GM21619 (cell line): ENCODE measurements around the gene COPS8.

Experiments
- ATAC-seq: cut with Tn5 transposase; IDR thresholded peaks from one replicate; pipeline ENCODE4 v1.9.1; 2021; ENCODE audit not compliant: unreplicated experiment

COPS8 gene

GRCh38 chr2:237085248-237086221, at the start of gene COPS8:
TSS of gene COPS8 (plus strand) at chr2:237085889. CDS start at chr2:237085965, 76 bp downstream.
- ATAC-seq = peak; percentile 99

DNA sequence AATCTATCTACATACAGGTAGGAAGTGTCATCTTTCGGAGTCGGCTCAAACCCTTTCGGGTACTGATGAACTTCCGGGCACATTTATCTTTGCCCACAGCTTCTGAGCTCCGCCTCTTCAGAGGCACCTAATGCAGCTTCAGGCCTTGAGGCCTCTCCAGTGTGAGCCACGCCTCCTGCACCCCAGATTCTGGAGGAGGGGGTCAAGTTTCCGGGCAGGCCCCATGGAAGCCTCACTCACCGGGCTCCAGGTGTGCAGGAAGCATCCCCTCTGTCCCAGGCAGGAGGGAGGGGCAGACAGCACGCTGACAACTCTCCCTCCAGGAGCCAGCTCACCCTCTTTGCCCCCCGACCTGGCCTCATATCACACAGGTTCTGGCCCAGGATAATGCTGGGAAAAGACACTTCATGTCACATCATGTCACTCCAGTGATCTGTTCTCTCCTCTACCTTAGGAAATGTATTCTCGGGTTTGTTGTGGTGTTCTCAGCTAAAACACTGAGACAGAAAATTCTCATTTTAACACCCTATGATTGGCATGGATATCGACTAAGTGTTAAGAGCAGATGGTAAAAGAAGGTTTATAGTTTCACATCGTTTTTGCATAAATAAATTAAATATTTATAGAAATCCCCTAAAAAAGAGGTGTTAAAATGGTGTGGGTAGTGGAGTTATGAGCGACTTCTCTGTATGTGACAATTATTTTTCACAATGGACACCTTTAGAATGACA, 46.2 kb upstream of the COPS8 start:
- ATAC-seq = no peak

- ATAC-seq = no peak
Measured at GRCh38 chr2:237041231-237041630, 44.5 kb upstream of the COPS8 start.

DNA sequence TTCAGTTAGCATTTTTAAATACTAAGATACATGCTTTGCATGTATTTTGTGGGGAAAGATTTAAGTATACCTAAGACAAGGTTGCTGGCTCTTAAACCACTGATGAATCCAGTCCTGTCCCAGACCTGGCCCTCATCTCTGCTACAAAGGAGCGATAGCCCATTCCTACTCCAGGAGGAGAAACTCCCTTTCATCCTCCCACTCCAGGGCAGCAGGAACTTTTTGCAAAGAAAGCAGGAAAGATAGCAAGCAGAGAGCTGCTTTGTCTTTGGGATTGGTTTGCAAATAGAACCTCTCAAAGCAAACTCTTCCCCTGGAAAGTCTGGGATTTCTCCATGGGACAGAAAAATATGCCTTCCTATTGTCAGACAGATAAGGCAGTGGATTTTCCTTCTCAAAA, 43.6 kb upstream of the COPS8 start:
- ATAC-seq = no peak

- ATAC-seq = no peak
Measured at GRCh38 chr2:237043866-237044265, 41.8 kb upstream of the COPS8 start.

DNA sequence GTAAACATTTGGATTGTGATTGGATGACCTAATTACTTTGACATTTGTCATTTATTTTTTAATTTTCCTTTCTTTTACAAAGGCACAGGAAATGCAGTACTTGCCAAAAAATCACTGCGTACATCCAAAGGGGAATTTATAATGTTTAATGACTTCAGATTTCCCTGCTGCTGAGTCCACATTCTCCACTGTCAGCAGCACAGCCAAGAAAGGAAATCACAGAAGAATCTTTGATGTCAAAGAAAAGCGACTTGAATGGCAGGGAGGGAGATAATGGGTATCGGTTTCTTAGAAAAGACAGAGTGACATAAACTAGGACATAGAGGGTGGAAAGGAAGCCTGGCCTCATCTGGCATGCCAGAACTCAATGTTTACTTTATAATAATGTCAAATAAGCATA, 41.4 kb upstream of the COPS8 start:
- ATAC-seq = no peak

GRCh38 chr2:237045449-237045848, 40.2 kb upstream of the COPS8 start:
- ATAC-seq = no peak

DNA sequence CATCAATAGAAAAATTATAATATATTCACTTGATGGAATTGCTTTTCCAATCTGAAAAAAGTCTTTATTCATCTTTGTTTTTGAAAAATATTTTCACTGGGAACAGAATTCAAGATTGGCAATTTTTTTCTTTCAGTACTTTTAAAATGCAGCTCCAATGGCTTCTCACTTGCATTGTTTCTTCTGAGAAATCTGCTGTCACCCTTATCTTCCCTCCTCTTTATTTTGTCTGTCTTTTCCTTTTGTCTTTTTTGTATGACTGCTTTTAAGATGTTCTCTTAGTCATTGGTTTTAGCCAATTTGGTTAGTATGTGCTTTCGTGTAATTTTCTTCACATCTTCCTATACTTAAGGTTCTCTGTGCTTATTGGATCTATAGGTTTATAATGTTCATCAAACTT, 37.1 kb upstream of the COPS8 start:
- ATAC-seq = no peak

DNA sequence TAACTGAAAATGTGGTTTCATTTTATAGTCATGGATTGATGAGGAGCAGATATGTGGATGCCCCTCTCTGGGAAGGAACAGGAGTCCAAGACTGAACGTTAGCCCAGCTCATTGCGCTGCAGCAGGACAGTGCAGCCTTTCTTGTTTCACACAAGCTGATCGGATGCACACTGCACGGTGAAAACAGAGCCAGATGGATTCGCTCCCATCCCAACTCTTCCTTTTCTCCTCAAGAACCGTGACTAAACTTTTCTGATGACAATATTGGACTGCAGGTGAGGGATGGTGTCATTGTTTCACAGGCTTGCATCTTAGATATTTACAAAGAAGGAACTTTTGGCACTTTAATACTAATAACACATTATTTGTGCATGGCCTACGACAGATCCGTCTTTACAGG, 33.8 kb upstream of the COPS8 start:
- ATAC-seq = no peak

- no peak for ATAC-seq
Measured at GRCh38 chr2:237053066-237053465, 32.6 kb upstream of the COPS8 start.

- no peak for ATAC-seq
Measured at GRCh38 chr2:237055386-237056100, 30.1 kb upstream of the COPS8 start.

DNA sequence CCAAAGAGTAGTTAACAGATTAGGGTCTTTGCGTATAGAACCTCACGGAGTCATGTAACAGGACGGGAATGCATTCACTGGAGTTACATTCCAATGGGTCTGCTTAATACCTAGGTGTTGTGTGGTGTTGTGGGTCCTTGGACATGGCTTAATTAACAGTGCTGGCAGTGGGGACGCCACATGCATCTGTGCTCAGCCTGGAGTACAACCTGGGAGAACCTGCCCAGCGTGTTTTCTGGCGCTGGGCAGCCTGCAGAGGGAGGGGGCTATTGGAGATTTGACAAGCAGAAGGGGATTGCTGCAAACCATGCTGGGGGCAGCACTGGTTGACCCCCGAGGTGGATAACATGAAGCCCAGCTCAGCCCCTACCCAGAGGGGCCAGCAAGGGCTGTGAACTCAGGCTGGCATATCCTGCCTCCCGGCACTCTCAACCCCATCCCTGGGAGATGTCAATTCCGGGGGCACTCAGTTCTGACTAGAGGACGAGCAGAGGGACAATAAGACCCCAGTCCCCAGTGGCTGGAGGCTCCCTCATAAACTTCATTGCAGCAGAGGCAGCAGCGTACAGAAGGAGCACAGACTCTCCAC, 29.3 kb upstream of the COPS8 start:
- no peak for ATAC-seq

DNA sequence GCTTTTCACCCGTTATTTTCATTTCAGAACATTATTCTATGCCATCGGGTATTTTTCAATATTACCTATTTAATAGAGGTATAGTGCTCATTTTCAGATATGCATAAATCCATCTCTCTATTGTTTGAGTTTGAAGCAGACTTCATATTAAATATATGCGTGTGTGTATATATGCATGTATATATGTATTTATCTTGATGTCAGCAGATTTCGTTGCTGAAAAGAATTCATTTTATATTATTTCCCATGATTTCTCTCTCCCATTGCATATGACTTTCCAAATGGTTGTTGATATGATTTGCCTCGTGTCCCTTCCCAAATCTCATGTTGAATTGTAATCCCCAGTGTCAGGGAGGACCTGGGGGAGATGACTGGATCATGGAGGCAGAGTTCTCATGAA, 28.6 kb upstream of the COPS8 start:
- no peak for ATAC-seq

DNA sequence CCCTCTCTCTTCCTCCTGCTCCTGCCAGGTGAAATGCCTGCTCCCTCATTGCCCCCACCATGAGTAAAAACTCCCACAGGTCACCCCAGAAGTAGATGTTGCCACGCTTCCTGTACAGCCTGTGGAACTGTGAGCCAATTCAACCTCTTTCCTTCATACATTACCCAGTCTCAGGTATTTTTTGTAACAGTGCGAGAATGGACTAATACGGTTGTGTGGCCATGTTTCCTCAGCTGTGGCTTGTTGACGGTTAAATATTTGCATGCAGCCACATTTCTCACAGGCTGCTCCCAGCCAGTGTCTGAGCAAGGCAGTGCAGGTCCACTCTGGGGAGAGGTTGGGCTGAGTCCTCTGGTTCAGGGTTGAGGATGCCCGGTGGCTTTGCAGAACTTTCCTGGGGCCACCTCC, 27.8 kb upstream of the COPS8 start:
- ATAC-seq = peak; percentile 84

DNA sequence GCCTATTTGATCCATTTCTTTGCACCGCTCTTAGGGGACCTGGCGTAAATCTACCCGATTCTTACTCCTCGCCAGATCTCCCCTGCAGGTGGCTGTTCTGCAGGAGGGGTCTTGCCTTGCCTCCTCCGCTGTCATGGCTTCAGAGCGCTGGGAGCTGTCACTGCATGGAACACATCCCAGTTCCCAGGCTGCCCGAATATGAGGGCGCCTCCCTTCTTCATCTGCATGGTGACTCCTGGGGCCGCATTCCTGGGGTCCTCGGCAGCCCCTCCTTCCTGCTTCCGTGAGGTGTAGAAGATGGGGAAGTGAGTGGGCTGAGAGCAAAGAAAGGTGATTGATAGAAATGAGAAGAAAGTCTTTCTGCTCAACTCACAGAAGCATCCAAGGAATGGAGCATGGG, 27.3 kb upstream of the COPS8 start:
- no peak for ATAC-seq

- ATAC-seq = peak; percentile 78
Measured at GRCh38 chr2:237059155-237059875, 26.4 kb upstream of the COPS8 start.

DNA sequence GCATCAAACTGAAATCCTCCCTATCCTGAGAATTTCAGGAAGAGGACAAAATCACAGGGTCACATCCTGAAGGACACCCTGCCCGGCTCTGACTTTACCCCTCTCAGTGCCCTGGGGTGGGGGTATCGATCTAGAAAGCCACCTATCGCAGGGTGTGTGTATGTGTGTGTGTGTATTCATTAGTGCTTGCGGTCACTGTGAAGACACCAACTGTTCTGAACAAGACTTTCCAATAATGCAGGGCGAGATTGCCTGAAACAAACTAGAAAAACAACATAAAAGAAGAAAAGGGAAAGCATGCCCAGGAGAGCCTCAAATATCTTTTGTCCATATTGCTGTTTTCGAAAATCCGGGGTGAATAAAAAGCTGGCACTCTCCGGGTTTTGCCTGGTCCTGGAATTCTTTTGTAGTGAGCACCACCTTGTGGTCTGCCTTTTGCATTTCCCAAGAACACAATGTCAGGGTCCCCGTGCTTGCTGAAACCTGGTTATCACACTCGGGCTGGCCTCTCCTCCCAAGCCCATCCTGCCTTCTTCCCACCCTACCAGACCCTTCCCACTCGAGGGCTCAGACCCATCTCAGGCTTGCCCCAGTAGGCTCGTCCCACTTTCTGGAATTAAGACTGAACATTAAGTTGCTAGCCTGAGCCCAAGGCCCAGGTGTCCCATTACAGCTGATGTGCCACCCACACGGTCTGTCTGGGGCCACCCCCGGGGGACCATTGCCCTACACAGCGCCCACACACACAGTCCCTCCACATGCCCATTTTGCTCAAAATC, 25.0 kb upstream of the COPS8 start:
- no peak for ATAC-seq

DNA sequence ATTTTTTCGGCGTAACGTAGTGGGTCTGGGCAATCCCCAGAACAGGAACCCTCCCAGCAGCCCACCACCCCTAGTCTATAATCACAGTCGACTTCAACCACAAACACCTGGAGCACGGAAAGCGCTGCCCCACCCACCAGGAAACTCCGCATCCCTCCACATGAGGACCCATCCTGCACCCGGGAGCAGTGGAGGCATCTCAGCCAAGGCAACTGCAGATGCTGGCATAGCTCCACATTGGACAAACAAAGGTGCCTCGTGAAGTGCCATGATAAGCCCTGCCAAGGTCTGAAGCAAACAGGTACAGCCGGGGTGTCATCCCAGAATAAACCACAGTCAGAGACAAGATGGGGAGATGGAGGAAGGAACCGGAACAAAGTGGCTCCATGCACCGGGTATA, 24.3 kb upstream of the COPS8 start:
- ATAC-seq = no peak

DNA sequence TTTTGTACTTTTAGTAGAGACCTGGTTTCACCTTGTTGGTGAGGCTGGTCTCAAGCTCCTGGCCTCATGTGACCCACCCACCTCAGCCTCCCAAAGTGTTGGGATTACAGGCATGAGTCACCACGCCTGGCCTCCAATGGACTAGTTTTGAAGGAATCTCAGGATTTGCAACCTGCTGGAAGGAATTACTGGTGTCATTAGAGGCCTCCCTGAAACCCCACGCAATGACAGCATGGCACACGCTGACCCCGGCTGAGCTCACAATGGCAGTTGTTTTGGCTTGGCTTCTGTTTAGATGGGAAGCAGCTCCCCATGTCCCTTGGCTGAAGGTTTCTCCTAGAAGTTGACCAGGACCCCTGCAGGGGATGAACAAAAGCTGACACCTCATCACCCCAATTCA, 23.1 kb upstream of the COPS8 start:
- ATAC-seq = no peak
